ENCODE data around the gene RAB21.

Gene RAB21

GRCh38 chr12:71737197-71737596, 17.5 kb upstream of the RAB21 start:
- TF ChIP-seq GATA3 (IDR thresholded peaks at IDR 0.05; ENCODE audit: low read depth, low read length) = no peak
- no peak for TF ChIP-seq GATA2 (IDR thresholded peaks at IDR 0.05; ENCODE audit: low read depth, low read length)

DNA sequence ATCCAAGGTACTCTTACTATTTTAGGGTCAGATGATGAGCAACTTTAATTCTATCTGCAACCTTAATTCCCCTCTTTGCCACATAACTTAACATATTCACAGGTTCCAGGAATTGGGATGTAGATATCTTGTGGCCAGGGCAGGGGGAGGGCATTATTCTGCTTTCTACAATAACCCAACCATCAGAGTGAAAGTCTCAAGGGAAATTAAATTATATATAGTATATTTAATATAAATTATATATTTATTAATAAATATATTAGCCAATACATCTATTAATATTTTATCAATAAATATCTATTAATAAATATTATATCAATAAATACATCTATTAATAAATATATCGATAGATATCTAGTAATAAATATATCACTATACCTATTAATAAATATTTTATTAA, 11.7 kb upstream of the RAB21 start:
- TF ChIP-seq GATA2 (IDR thresholded peaks at IDR 0.05; ENCODE audit: low read depth, low read length) = no peak
- no peak for TF ChIP-seq GATA3 (IDR thresholded peaks at IDR 0.05; ENCODE audit: low read depth, low read length)

GRCh38 chr12:71744522-71745300, 10.0 kb upstream of the RAB21 start:
- TF ChIP-seq GATA2 (IDR thresholded peaks at IDR 0.05; ENCODE audit: low read depth, low read length) (no peak), GATA3 (IDR thresholded peaks at IDR 0.05; ENCODE audit: low read depth, low read length) (no peak)

DNA sequence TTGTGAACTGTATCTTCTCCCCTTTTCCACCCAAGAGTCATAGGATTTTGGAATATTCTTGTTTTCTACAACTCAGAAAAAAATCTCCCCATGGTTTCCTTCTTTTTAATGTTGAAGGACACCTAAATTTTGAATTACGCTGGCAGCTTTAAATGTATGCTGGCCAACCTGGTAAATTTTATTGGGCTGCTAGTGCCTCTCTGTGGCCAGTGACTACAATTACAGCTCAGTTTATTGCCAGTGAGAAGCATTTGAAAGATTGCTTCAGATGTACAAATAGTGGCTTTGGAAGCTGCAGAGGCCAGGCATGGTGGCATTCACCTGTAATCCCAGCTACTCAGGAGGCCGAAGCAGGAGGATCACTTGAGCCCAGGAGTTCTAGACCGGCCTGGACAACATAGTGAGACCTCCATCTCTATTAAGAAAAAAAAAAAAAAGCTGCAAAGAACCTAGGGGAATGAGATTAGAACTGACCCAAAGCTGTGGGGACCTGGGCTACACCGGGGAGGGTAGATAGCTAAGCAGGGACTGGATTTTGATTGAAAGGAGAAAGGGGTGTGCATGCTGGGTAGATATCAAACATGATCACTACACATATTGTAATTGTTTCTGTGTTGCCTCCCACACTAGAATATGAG, 7.6 kb upstream of the RAB21 start:
- TF ChIP-seq GATA3 (IDR thresholded peaks at IDR 0.05; ENCODE audit: low read depth, low read length) (no peak), GATA2 (IDR thresholded peaks at IDR 0.05; ENCODE audit: low read depth, low read length) (no peak)

DNA sequence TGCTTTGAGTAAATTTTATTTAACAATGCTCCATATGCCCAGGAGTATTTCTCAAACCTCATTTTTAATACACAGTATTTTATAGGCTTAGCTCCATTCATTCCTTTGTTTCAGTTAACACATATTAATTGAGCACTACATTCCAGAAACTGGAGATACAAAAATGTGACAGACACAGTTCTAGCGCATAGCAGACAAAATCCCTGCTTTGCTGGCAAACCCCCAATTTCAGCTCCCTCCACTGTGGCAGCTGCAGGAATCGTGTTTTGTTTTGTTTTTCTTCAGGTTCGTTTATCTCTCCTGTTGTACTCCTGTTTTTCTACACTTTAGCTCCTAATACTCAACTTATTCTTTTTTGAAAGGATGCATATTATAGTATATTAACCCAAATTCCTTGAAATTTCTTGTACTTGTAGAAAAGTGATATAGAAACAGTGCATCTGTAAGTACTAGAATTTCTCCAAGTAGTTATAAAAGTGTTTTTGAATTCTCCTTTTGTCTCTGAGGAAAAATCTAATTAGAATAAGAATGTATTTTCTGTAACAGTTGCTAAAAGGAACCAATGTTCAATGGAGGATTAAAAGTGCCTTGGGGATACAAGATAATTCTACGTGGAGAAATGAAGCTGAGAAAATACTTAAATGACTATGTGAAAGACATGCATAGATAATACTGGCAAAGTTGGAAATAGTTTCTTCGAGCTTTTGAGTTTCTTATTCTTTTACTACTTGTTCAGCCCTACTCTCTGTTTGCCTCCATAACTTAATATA, 6.4 kb upstream of the RAB21 start:
- TF ChIP-seq GATA2 (IDR thresholded peaks at IDR 0.05; ENCODE audit: low read depth, low read length) = no peak
- no peak for TF ChIP-seq GATA3 (IDR thresholded peaks at IDR 0.05; ENCODE audit: low read depth, low read length)

DNA sequence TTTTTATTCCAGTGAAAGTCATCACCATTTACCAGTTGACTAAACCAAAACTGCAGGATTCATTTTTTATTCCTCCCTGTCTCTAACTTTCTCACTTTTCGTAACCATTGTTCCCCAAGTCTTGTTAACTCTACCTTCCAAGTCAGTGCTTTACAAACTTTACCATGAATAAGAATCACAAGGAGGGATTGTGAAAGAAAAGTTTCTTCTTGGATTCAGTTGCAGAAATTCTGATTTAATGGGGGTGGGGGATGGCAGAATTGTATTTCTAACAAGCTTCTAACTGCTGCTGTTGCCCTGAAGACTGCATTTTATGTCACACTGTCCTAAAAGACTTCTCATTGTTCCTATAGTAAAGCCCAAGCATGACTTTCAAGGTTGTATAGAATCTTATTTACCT, 5.0 kb upstream of the RAB21 start:
- TF ChIP-seq GATA2 (IDR thresholded peaks at IDR 0.05; ENCODE audit: low read depth, low read length) (no peak), GATA3 (IDR thresholded peaks at IDR 0.05; ENCODE audit: low read depth, low read length) (no peak)

- no peak for TF ChIP-seq GATA2 (IDR thresholded peaks at IDR 0.05; ENCODE audit: low read depth, low read length)
- TF ChIP-seq GATA3 (IDR thresholded peaks at IDR 0.05; ENCODE audit: low read depth, low read length) = no peak
These were observed 1.8 kb upstream of the RAB21 start for GRCh38 chr12:71752891-71753290.

- TF ChIP-seq GATA2 (IDR thresholded peaks at IDR 0.05; ENCODE audit: low read depth, low read length) (no peak), GATA3 (IDR thresholded peaks at IDR 0.05; ENCODE audit: low read depth, low read length) (no peak)
These were observed 656 bp downstream of the RAB21 start for GRCh38 chr12:71755146-71755892.

GRCh38 chr12:71756054-71756690, 1.5 kb downstream of the RAB21 start:
- TF ChIP-seq GATA2 (IDR thresholded peaks at IDR 0.05; ENCODE audit: low read depth, low read length) = no peak
- TF ChIP-seq GATA3 (IDR thresholded peaks at IDR 0.05; ENCODE audit: low read depth, low read length) = no peak

GRCh38 chr12:71759941-71760340, 5.3 kb downstream of the RAB21 start:
- TF ChIP-seq GATA3 (IDR thresholded peaks at IDR 0.05; ENCODE audit: low read depth, low read length) (no peak), GATA2 (IDR thresholded peaks at IDR 0.05; ENCODE audit: low read depth, low read length) (no peak)

DNA sequence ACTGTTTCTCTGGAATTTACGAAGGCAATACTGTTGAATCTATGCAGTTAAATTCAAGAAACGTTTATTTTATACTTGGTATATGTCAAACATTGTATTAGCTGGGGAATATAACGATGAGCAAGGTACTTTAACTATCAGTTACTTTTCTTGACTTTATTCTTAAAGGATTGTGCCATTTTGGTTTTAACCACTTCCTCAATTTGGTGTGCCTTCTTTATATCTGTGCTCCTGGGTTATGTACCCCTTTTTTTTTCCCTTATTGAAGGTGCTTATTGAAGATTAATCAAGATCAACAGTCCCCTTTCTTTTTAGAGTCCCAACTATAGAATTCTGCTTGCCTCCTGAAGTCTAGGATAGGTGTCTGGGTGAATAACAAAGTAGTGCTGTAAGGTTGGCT, 5.8 kb downstream of the RAB21 start:
- TF ChIP-seq GATA2 (IDR thresholded peaks at IDR 0.05; ENCODE audit: low read depth, low read length) = no peak
- TF ChIP-seq GATA3 (IDR thresholded peaks at IDR 0.05; ENCODE audit: low read depth, low read length) = no peak

DNA sequence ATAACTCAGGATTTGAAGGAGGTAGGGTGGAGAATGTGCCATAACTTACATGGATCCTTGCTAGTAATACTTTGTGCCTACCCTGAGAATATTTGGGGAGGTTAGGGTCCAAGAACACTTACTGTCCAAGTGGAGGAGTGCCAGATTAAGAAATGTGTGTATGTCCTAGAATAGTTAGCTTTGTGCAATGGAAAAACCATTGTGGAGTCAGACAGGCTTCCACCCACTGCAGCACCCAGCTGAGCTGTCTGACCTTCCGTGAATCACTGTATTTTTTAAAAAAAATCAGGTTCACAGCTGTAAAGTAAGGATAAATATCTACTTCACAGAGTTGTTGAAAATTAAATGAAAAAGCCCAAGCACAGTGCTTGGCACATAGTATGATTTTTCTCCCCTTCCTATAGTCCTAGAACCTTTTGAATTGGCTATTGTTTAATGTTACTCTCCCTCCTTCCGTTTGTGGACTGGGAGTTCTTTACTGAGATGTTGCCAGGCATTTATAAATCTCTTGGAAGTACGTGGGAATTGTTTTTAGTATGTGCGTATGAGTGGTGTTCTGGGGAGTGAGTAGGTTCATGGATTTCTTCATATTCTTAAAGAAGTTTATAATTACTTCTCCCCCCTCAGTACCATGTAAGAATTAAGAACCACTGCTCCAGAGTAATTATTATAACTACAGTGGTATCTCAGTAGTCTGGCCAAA, 9.2 kb downstream of the RAB21 start:
- TF ChIP-seq GATA3 (IDR thresholded peaks at IDR 0.05; ENCODE audit: low read depth, low read length) (no peak), GATA2 (IDR thresholded peaks at IDR 0.05; ENCODE audit: low read depth, low read length) (no peak)

All from SH-SY5Y (cell line).